ENCODE results near the gene NT5C1A.

Gene NT5C1A

DNA sequence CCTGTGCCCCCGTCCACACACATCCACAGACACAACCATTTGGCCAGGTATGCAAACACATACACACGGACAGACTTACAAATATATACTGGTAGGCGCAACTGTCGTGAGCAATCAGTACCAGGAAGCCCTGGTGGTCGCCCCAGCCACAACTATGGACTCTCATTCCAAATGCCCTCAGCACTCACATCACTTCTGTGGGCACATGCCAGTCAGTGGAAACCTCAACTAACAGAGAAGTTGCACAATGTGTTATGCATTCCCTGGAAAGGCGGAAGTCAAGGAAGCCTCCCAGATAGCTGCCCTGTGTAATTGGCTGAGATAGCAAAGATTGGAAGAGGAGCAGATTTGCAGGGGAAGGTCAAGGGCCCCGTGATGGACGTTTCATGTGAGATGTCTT, 31.0 kb downstream of the NT5C1A start:
- Histone ChIP-seq H3K9me3 (ENCODE audit: control insufficient read depth, low read length) (no peaks in the 10 kb centered on the region), H3K9ac (no peak overlapping the region), H2AFZ (no peak overlapping the region), H3K27ac (no peak overlapping the region), H3K79me2 (no peaks in the 10 kb centered on the region), H3K27me3 (ENCODE audit: control insufficient read depth, insufficient read depth, low read length) (no peaks in the 10 kb centered on the region), H3K4me2 (ENCODE audit: low read length) (no peak overlapping the region), H3K36me3 (ENCODE audit: control insufficient read depth, insufficient read depth, low read length) (no peaks in the 10 kb centered on the region), H3K4me1 (no peaks in the 10 kb centered on the region), H3K4me3 (ENCODE audit: low read depth, low read length) (no peak overlapping the region)
- TF ChIP-seq, protein P1, sequence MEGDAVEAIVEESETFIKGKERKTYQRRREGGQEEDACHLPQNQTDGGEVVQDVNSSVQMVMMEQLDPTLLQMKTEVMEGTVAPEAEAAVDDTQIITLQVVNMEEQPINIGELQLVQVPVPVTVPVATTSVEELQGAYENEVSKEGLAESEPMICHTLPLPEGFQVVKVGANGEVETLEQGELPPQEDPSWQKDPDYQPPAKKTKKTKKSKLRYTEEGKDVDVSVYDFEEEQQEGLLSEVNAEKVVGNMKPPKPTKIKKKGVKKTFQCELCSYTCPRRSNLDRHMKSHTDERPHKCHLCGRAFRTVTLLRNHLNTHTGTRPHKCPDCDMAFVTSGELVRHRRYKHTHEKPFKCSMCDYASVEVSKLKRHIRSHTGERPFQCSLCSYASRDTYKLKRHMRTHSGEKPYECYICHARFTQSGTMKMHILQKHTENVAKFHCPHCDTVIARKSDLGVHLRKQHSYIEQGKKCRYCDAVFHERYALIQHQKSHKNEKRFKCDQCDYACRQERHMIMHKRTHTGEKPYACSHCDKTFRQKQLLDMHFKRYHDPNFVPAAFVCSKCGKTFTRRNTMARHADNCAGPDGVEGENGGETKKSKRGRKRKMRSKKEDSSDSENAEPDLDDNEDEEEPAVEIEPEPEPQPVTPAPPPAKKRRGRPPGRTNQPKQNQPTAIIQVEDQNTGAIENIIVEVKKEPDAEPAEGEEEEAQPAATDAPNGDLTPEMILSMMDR (IDR thresholded peaks at IDR 0.05), result no peak

DNA sequence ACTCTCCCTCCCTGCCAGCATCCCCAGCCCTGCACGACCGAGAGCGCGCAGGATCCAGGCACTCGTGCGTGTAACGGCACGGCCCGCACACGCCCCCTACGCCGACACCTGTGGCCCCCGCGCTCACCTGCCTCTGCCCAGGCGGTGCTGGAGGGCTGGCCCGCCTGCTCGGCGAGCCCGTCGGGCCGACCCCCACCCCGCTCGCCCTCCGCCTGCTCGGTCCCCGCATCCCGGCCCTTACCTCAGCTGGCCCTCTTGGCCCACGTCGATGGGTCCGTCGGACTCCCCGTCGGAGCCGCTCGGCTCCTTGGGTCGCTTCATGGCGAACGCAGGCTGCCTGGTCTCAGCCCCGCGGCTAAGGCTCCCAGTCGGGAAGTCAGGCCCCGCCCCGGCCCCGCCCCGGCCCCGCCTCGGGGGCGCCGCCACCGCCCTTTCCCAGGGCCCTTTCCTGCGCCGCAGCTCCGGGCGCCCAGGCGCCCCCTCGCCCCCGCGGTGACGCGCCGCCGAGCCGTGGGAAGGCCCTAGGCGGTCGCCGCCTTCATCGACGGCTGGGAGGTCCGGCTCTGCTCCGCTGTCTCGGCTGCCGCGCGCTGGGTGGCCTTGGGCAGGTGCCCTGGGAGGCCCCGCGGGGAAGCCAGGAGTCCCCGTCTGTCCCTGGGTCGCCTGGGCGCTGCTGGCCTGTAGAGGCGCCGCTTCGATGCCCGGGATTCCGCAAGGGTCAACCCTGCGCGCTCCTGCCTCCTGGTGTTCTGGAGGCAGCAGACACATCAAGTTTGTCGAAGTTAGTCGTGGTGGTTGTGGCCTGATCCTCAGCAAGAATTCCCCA, 32.4 kb downstream of the NT5C1A start, which contains the start of gene HEYL:
Gene HEYL (minus strand): TSS at position 339 of the 826 bp plus-strand sequence. CDS start 18 bp downstream, at position 321.
- H3K4me2 ChIP-seq (ENCODE audit: low read length), result no peak within 1 kb of the TSS
- H3K4me3 ChIP-seq (ENCODE audit: low read depth, low read length), result no peak within 1 kb of the TSS
- no peaks in the 10 kb centered on the region for H3K27me3 ChIP-seq (ENCODE audit: control insufficient read depth, insufficient read depth, low read length)
- H3K4me1 ChIP-seq, result no peaks in the 10 kb centered on the region
- TF ChIP-seq, protein P1 (IDR thresholded peaks at IDR 0.05), result no peak
- H3K27ac ChIP-seq, result no peak within 1 kb of the TSS
- no peaks in the 10 kb centered on the region for H3K79me2 ChIP-seq
- H2AFZ ChIP-seq, result no peak within 1 kb of the TSS
- no peaks in the 10 kb centered on the region for H3K36me3 ChIP-seq (ENCODE audit: control insufficient read depth, insufficient read depth, low read length)
- H3K9me3 ChIP-seq (ENCODE audit: control insufficient read depth, low read length), result no peaks in the 10 kb centered on the region
- no peak within 1 kb of the TSS for H3K9ac ChIP-seq

DNA sequence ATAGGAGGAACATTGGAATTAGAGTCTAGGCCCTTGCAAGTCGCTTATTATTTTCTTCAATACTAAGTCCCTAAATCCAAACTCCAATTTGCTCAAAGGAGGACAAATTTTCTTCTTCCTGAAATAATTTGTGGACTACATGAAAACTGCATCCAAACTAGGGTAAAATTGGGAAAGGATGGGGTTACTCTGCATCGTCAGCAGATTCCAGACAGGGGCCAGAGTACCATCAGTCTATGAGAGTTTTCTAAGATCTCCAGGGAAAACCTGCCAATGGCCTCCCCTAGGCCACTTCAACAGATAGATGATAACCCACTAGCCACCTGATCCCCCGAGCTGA, 33.0 kb downstream of the NT5C1A start:
- no peak overlapping the region for H3K9ac ChIP-seq
- TF ChIP-seq, protein P1 (IDR thresholded peaks at IDR 0.05), result no peak
- no peaks in the 10 kb centered on the region for H3K27me3 ChIP-seq (ENCODE audit: control insufficient read depth, insufficient read depth, low read length)

DNA sequence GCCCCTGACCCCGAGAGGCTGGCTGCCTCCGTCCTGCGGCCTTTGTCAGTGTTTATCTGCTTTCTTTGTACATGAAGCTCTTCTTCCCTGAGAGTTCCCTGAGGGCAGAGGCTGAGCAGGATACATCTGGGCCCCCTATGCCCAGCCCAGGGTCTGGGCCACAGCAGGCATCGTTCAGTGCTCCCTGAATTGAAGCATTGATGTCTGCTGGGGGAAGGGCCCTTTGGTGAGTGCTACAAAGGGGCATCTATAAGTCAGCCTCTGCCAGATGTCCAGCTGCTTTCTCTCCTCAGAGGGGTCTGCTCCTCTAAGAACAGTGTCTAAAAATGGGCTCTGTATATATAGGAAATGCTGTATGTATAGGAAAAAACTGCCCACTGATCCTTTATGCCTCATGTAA, 34.5 kb downstream of the NT5C1A start:
- Histone ChIP-seq H3K9me3 (ENCODE audit: control insufficient read depth, low read length) (no peaks in the 10 kb centered on the region), H3K4me1 (peaks cover 2% of the 10 kb centered on the region), H3K27me3 (ENCODE audit: control insufficient read depth, insufficient read depth, low read length) (no peaks in the 10 kb centered on the region), H3K4me2 (ENCODE audit: low read length) (no peak overlapping the region), H3K79me2 (no peaks in the 10 kb centered on the region), H3K4me3 (ENCODE audit: low read depth, low read length) (no peak overlapping the region), H3K9ac (no peak overlapping the region), H2AFZ (no peak overlapping the region), H3K36me3 (ENCODE audit: control insufficient read depth, insufficient read depth, low read length) (no peaks in the 10 kb centered on the region), H3K27ac (no peak overlapping the region)
- TF ChIP-seq, protein P1 (IDR thresholded peaks at IDR 0.05), result no peak

More for the DNA sequence above, 33.0 kb downstream of the NT5C1A start:
- no peak overlapping the region for H2AFZ ChIP-seq
- no peak overlapping the region for H3K27ac ChIP-seq
- no peaks in the 10 kb centered on the region for H3K4me1 ChIP-seq
- no peak overlapping the region for H3K4me3 ChIP-seq (ENCODE audit: low read depth, low read length)
- H3K4me2 ChIP-seq (ENCODE audit: low read length), result no peak overlapping the region
- no peaks in the 10 kb centered on the region for H3K79me2 ChIP-seq
- no peaks in the 10 kb centered on the region for H3K9me3 ChIP-seq (ENCODE audit: control insufficient read depth, low read length)
- H3K36me3 ChIP-seq (ENCODE audit: control insufficient read depth, insufficient read depth, low read length), result no peaks in the 10 kb centered on the region

DNA sequence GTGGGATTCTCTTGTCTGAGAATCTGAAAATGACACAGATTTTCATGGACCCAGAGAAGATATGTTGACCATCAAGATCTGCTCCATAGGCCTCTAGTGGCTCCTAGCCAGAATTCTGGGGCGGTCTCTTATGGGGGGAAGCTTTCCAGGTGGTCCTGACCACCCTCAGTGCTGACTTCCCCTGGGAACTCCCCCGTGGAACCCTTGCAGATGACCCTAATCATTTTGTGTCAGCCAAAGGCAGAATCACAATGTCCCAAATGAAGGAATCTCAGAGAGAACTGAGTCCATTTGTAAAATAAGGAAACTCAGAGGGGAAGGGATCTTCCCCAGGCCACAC, 36.1 kb downstream of the NT5C1A start:
- no peak overlapping the region for H3K4me2 ChIP-seq (ENCODE audit: low read length)
- H3K9ac ChIP-seq, result no peak overlapping the region
- no peak overlapping the region for H3K4me3 ChIP-seq (ENCODE audit: low read depth, low read length)
- TF ChIP-seq, protein P1 (IDR thresholded peaks at IDR 0.05), result no peak
- H3K9me3 ChIP-seq (ENCODE audit: control insufficient read depth, low read length), result no peaks in the 10 kb centered on the region
- no peaks in the 10 kb centered on the region for H3K79me2 ChIP-seq
- H3K27ac ChIP-seq, result peak overlapping the region; percentile 24
- no peaks in the 10 kb centered on the region for H3K27me3 ChIP-seq (ENCODE audit: control insufficient read depth, insufficient read depth, low read length)
- no peaks in the 10 kb centered on the region for H3K36me3 ChIP-seq (ENCODE audit: control insufficient read depth, insufficient read depth, low read length)
- peaks cover 2% of the 10 kb centered on the region for H3K4me1 ChIP-seq
- H2AFZ ChIP-seq, result no peak overlapping the region
